GM21619 (cell line): ENCODE data around the gene GRPEL2.

Experiments
- ATAC-seq: cut with Tn5 transposase; IDR thresholded peaks from one replicate; pipeline ENCODE4 v1.9.1; 2021; ENCODE audit not compliant: unreplicated experiment

GRPEL2 gene, protein sequence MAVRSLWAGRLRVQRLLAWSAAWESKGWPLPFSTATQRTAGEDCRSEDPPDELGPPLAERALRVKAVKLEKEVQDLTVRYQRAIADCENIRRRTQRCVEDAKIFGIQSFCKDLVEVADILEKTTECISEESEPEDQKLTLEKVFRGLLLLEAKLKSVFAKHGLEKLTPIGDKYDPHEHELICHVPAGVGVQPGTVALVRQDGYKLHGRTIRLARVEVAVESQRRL

DNA sequence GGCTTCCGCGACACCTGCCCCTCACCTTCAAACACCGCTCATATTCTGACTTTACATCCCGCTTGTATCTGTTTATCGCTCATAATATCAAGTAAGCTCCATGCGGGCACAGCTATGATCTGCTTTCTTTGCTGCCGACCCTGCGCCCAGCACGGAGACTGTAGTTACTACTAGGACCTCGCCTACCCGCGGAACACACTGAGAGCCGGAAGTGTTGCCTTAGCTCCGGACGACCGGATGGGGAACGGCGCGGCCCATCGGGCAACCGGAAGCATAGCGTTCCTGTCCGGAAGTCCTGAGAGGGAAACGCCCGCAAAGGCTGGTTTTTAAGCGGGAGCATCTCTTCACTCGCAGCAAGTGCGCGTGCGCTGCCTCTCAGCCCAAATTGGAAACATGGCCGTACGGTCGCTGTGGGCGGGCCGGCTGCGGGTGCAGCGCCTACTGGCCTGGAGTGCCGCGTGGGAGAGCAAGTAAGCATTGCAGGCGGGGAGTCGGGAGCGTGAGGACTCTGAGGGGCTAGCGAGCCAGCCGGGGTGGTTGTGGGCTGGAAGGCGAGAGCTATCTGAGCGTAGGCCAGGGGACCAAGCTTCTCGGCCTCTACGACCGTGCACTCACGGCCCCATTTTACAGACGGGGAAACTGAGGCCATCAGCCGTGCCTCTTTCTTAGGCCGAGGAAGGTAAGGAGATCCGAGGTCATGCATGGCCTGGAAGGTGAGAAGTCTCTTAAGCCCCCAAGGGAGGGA lies at the start of gene GRPEL2:
Gene GRPEL2, plus strand, starts transcription at position 353 of the 745 bp plus-strand sequence. Its CDS starts 41 bp downstream, at position 394.
- ATAC-seq: peak; percentile 94

DNA sequence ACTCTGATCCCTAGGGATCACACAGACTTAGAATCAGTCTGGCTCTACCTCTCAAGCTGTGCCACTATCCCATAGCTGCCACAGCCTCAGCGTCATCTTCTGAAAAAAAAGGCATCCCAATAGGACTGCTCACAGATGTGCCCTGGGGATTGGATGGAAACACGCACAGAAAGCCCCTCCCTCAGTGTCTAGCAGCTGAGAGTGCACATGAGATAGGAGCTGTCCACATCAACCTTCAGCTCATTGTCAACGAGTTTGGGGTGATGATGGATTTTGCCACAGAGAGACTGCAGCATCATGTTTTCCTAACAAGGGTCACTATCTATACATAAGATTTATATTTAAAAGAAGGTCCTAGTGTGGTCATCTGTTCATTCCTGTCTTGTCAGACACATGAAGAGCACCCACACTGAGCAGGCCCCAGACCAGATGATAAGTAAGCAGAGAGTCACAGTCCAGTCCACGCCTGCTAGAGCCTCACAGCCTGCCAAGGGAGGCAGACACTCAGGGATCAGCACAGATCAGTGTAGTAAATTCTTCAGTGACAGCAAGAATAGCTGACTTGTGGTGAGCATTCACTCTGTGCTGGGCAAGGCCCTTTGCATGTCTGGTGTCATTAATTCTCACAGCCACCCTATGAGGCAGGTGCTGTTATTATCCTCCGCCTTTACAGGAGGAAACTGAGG lies 47.8 kb upstream of the GRPEL2 start:
- no peak for ATAC-seq

DNA sequence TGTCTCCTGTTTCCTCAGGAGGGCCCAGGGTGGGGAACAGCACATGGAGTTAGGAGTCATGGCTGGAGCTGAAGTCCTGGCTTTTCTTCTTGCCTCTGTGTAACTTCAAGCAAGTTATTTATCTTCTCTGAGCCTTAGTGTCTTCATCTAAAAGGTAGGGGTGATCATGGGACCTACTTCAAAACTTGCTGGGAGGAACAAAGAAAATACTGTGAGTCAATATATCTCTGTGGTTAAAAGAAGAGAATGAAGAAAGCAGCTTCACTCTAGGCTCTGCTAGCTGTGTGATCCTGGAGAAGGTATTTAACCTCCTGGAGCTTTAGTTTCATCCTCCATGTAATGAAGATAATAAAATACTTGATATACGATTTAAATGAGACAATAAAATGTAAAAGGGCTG lies 47.1 kb upstream of the GRPEL2 start:
- no peak for ATAC-seq

DNA sequence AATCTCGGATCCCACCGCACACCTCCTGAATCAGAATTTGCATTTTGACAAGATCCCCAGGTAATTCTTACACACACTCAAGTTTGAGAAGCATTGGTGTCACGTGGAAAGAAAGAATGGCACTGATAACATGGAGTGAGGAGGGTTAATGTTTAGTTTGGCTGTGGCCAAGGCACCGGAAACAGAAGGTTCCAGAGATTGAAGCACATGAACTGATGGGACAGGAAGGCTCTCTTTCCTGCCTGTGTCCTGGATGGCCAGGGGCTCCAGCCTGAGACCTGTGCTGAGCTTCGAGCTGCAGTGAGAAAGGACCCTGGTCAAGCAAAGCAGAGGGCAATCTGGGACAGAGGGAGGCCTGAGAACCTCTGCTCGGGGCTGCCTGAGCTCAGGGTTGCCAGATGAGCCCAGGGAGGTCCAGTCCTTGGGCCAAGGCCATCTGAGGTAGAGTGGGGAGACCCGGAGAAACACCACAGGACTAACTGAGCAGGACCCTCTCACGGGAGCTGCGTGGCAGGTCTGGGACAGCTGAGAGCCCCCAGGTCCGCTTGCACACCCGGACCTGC lies 46.4 kb upstream of the GRPEL2 start:
- no peak for ATAC-seq

DNA sequence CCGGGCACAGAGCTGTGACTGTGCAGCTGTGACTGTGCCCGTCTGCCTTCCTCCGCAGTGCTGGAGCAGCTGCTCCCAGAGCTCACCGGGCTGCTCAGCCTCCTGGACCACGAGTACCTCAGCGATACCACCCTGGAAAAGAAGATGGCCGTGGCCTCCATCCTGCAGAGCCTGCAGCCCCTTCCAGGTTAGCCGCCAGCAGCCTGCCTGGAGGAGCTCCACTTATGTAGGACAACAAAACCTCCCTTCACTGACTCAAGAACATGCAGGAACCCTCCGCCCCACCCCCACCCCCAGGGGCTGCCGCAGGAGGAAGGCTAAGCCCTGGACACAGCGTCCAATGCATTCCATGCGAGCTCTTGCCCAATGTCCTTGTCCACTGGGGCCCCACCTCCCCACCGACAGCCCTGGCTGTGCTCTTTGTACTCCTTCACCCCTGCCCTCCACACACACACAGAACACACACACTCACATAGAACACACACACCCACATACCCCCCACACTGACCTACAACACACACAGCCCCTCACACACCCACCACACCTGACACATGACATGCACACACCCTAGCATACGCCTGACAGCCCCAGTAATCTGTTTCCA lies 45.7 kb upstream of the GRPEL2 start:
- no peak for ATAC-seq

DNA sequence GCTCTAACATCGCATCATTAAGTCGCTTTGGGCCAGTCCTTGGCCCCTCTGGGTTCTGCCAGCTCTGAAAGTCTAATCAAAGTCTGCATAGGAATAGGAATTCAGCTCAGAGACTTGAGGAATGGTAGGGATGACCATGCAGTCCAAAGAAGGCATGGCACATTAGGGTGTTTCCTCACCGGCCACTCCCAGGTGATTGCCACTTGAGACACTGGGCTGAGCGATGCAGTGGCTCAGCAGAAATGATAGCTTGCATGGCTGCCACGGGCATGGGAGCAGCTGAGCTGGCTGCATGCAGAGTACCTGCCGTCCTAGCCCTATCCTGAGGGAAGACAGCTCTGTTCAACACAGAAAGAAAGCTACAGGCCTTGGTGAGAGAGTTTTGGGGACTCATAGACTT lies 44.9 kb upstream of the GRPEL2 start:
- no peak for ATAC-seq

DNA sequence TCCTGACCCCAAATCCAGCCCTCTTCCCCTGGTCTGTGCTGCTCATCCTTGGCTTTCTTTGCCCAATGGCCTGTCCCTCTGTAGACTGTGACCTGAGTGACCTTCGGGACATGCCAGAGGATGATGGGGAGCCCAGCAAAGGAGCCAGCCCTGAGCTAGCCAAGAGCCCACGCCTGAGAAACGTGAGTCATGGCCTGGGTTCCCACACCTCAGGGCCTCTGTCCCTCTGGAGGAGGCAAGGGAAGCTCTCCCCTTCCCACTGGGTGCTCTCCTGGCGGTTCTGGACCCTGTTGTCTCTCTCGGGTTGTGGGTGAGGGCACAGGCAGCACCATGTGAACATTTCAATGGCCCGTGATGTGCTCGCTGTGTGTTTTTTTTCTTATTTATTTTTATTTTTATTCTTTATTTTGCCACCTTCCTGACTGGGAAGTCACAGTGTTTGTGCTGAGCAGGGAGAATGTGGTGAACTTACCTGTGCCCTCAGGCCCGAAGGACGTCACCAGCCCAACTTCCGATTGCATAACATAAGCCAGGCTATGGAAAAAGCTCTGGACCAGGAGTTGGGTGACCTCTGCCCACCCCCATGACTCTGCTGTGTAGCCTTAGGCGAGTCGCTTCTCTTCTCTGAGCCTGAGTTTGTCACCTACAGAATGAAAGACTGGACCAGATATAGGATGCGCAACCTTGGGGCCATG lies 44.1 kb upstream of the GRPEL2 start:
- ATAC-seq: no peak

DNA sequence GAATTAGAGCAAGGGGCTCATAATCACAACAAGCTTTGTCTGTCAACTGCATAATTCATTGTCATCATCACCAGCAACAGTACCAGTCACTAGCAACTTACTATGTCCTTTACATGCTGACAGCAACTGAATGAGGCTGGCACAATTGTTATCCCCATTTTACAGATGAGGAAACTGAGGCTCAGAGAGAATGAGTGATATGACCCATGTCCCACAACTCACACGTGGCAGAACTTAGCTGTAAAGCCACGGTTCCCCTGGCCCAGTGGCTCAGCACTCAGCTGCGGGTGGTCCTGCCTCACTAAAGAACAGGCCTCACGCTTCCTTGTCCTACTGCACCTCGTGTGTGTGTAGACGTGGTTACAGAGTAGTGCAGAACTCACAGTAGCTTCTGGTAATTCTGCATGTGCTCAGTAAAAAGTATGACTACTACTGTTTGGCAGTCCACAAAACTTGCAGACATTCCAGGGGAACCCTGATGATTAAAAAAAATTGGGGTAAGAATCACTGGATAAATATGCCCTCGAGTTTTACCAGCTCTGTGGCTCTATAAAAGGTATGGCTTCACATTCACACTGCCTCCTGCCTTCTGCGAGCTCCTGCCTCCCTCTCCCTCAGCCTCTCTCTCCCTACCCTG lies 43.4 kb upstream of the GRPEL2 start:
- no peak for ATAC-seq

DNA sequence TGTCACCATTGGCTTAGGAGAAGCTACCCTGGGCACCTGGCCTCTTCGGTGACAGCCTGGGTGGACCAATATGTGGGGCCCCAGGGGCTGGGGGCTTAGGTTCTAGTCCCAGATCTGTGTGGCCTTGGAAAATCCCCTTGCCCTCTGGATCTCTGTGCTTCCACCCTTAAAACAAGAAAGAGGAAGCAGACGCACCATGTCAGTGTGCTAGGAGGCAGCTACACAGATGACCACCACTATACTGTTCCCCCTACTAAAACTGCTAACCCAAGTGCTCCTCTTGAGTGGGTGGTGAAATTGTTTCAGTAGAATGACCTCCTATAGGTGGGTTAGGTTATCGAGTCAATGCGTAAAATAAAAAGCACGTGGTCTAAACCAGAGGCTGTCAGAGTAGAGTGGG lies 42.7 kb upstream of the GRPEL2 start:
- ATAC-seq: no peak

DNA sequence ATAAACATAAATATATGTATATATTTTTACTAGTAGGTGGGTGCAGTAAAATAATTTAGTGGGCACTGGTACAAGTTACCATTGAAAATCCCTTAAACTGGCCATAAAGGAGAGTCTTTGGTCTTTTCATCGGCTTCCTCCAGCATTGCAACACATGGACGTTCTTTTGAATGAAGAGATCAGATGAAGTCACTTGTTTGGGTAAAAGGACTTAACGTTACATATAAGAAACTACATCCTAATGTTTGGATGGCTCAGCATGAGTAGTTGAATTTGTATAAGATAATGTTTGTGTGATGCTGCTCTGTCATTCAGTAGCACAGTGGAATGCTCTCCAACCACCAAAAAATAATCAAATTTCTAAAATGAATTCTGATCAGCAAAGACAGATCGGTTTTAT lies 42.1 kb upstream of the GRPEL2 start:
- no peak for ATAC-seq

DNA sequence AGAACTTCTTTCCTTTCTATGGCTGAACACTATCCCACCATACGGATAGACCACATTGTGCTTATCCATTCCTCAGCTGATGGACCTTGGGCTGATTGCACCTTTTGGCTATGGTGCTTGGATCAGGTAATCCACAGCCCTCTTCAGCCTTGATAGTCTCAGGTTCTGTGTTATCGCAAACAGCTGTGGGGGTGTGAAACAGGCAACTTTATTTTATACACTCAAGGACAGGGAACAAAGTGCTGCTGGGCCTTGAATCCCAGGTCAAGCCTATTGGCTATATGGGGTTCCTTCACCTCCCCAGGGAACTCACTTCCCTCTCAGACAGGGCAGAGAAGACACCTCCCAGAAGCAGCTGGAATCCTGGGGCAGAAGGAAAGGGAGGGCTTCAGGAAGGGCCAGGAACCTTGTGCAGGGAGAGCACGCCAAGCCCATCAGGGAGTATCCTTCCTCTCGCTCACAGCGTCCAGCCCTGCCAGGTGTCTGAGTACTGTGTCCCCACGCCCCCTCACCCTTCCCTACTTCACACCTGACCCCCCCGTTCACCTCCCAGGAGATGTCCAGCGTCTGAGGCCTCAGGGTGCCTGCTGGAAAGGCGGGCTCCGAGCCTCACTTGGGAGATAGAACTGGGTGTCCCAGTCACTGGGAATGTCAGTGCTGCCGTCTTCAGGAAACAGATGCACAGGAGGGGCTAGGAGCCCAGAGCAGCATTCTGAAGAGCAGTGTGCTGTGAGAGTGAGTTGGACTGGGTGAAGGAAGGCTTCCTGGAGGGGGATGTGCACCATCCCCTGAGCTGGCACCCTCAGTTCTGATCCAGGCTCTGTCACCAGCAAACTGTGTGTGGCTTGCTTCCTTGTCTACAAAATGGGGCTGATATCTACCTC lies 40.9 kb upstream of the GRPEL2 start:
- no peak for ATAC-seq

DNA sequence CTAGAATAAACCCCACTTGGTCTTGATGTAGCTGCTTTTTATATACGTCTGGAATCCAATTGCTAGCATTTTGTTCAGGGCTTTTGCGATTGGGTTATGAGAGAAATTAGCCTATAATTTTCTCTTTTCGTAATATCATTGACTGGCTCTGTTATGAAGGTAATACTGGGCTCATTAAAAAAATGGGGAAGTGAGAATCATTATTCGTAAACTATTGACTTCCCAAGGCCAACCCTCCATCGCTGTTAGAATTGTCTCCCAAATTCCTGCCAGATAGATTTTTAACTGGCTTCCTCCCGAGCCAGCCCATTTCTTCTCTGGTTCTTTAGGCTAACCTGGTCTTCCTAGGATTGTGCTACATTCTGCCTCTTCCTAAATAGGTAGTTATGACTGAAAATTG lies 35.9 kb upstream of the GRPEL2 start:
- no peak for ATAC-seq

DNA sequence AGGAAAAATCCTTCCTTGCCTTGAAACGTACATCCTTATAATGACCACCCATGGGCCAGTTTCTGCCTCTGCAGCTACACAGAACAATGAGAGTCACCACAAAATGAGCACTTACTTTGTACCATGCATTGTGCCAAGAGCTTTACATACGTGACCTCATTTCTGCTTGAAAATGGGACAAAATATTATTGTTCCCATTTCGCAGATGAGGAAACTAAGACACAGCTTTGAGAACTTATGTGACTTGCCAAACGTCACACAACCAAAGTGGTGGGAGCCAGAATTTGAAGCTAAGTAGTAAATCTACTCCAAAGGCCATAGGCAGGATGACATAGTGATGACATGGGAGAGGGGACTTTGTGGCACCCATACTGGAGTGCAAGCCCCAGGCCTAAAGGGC lies 34.8 kb upstream of the GRPEL2 start:
- no peak for ATAC-seq

DNA sequence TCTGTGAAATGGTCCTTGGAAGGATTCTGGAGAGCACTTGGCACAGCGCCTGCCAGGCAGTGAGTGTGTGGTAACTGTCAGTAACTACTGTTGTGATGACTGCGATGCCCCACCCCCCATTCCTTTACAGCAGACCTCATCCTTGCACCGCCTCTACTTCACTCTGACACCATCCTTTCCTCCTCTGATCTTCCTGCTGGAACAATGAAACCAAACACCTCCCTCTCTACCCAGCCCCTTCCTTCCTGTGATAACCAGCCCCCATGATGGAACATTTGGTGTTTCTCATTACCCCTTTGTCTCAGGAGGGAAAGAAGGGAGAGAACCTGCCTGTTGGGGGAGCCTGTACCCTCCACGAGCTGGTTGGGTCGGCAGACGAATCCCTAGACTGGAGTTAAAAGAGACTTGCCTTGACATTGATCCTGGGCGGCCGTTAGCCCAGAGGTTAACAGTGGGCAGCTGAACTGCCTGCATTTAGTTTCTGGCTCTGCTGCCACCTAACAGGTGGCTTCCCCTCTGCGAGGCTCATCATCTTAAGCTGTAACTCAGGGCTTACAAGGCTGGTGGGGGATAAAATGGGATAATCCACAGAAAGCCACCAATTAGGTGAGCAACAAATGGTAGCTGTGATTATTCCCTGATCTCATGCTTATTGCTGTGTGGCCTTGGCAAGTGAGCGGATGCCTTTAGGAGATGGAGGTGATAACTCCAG lies 34.2 kb upstream of the GRPEL2 start:
- ATAC-seq: no peak

DNA sequence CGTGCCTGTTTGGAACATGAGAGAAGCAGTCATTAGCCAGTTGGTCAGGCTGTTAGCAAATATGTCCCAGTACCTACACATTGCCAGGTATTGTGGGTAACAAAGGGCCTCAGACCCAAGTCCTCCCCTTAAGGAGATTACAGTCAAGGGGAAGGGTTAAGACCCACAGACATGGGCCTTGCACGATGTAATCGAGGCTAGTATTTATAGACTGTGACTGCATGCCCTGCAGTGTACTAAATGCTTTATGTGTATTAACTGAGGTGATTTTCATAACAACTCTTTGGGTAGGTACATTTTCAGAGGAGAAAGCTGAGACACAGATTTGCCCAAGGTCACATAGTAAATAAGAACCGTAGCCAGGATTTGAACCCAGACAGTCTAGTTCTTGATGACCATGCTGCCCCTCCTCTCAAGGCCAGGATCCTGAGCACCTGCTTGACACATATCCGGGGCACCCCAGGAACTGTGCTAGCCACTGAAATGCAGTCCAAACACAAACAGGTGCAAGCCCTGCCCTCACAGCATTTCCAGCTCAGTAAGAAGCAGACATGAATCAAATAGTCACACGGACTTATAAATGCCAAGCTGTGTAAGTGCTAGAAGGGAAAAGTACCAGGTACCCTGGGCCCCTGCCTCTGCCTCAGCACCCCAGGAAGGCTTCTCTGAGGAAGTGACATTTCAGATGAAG lies 32.0 kb upstream of the GRPEL2 start:
- no peak for ATAC-seq

DNA sequence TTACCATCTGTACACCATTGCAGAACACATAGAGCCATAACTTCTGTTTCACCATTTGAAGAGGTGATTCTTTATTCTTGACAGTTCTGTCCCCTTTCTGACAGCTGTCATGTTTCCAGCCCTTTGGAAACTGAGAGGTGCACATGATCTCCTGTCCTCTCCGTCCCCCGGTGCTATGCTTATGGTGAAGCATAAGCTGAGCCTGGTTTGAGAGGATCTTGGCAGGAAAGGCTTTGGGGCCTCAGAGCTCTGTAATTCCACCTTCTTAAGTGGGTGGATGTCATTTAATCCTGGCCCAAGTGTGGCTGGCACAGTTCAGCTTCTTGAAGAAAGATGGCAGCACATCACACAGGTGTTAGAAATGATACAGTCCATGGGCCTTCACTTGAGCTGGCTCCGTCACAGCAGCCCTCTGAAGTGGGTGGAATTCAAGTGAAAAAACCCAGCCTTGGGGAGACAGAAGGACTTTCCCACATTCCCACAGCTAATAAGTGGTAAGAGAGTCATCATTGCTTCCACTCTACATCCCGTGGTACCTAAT lies 30.7 kb upstream of the GRPEL2 start:
- no peak for ATAC-seq

DNA sequence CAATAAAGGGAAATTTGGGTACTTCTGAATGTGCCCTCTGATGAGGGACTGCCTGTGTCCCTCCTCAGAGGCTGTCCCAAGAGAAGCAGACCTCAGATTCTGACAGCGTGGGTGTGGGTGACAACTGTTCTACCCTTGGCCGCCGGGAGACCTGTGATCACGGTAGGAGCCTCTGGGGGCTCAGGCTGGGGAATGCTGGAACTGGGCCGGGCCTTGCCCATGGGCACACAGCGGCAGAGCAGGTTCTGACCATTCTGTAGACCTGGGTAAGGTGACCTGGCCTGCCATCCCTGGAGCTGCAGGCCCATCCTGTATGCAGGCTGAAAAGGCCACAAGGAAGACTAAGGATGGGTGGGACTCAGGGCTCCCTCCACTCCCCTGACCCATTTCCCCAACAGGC lies 29.5 kb upstream of the GRPEL2 start:
- ATAC-seq: no peak
